Skeletal muscle satellite cell (primary cell): ENCODE measurements around the gene ZNF837.

Experiments used
- H3K27me3 ChIP-seq: 2 replicates; pipeline ENCODE4 v1.7.0; 2013; ENCODE audit warnings: low read length; ENCODE audit not compliant: control insufficient read depth, insufficient read depth
- H3K36me3 ChIP-seq: 2 replicates; pipeline ENCODE4 v1.7.0; 2013; ENCODE audit warnings: mild to moderate bottlenecking, control low read depth, low read length; ENCODE audit not compliant: insufficient read depth
- H3K4me1 ChIP-seq: 2 replicates; pipeline ENCODE4 v1.7.0; 2013; ENCODE audit warnings: low read length; ENCODE audit not compliant: control insufficient read depth, insufficient read depth
- H3K4me2 ChIP-seq: 2 replicates; pipeline ENCODE4 v1.7.0; 2013; ENCODE audit warnings: mild to moderate bottlenecking, low read length
- H3K4me3 ChIP-seq: 2 replicates; pipeline ENCODE4 v1.7.0; 2013; ENCODE audit warnings: low read length
- H3K9ac ChIP-seq: 2 replicates; pipeline ENCODE4 v1.7.0; 2013; ENCODE audit warnings: mild to moderate bottlenecking, low read depth, low read length, moderate library complexity
- H3K9me3 ChIP-seq: replicated peaks from 2 replicates; pipeline ENCODE4 v1.7.0; 2013; ENCODE audit warnings: mild to moderate bottlenecking, control low read depth, low read length

Gene ZNF837

GRCh38 chr19:58335630-58336029 lies 45.2 kb downstream of the ZNF837 start:
- Histone ChIP-seq H3K9ac (no peak overlapping the region), H3K4me1 (peaks cover 3% of the 10 kb centered on the region), H3K9me3 (no peaks in the 10 kb centered on the region), H3K4me3 (no peak overlapping the region), H3K27me3 (no peaks in the 10 kb centered on the region), H3K36me3 (peaks cover 40% of the 10 kb centered on the region), H3K4me2 (no peak overlapping the region)

GRCh38 chr19:58334691-58335249 lies 46.1 kb downstream of the ZNF837 start:
- H3K4me3 ChIP-seq = no peak overlapping the region
- no peaks in the 10 kb centered on the region for H3K27me3 ChIP-seq
- peaks cover 36% of the 10 kb centered on the region for H3K36me3 ChIP-seq
- H3K4me1 ChIP-seq = peaks cover 9% of the 10 kb centered on the region
- no peak overlapping the region for H3K4me2 ChIP-seq
- no peak overlapping the region for H3K9ac ChIP-seq
- no peaks in the 10 kb centered on the region for H3K9me3 ChIP-seq

- Histone ChIP-seq H3K4me3 (no peak overlapping the region), H3K9ac (no peak overlapping the region), H3K27me3 (no peaks in the 10 kb centered on the region), H3K36me3 (peaks cover 15% of the 10 kb centered on the region), H3K4me2 (no peak overlapping the region), H3K9me3 (no peaks in the 10 kb centered on the region), H3K4me1 (peaks cover 17% of the 10 kb centered on the region)
Measured at GRCh38 chr19:58332697-58333096, 48.1 kb downstream of the ZNF837 start.

GRCh38 chr19:58330458-58330857 lies 50.4 kb downstream of the ZNF837 start:
- Histone ChIP-seq H3K4me2 (peak overlapping the region; percentile 52), H3K27me3 (no peaks in the 10 kb centered on the region), H3K36me3 (no peaks in the 10 kb centered on the region), H3K4me1 (peaks cover 23% of the 10 kb centered on the region), H3K9ac (peak overlapping the region; percentile 15), H3K9me3 (no peaks in the 10 kb centered on the region), H3K4me3 (no peak overlapping the region)

GRCh38 chr19:58328999-58329398 lies 51.8 kb downstream of the ZNF837 start:
- Histone ChIP-seq H3K4me3 (no peak overlapping the region), H3K9me3 (no peaks in the 10 kb centered on the region), H3K4me2 (no peak overlapping the region), H3K9ac (no peak overlapping the region), H3K27me3 (no peaks in the 10 kb centered on the region), H3K4me1 (peaks cover 26% of the 10 kb centered on the region), H3K36me3 (no peaks in the 10 kb centered on the region)

GRCh38 chr19:58326914-58327726 lies 53.7 kb downstream of the ZNF837 start, which contains the start of gene ZSCAN22:
TSS of gene ZSCAN22 (plus strand) at chr19:58326994. CDS start at chr19:58334803, 7,809 bp downstream.
- Histone ChIP-seq H3K4me1 (peaks cover 26% of the 10 kb centered on the region), H3K9ac (peak within 1 kb of the TSS; percentile 95), H3K36me3 (no peaks in the 10 kb centered on the region), H3K27me3 (no peaks in the 10 kb centered on the region), H3K4me3 (peak within 1 kb of the TSS; percentile 99), H3K9me3 (no peaks in the 10 kb centered on the region), H3K4me2 (peak within 1 kb of the TSS; percentile 98)

- H3K4me3 ChIP-seq = peak overlapping the region; percentile 99
- H3K4me2 ChIP-seq = peak overlapping the region; percentile 98
- H3K27me3 ChIP-seq = no peaks in the 10 kb centered on the region
- H3K4me1 ChIP-seq = peaks cover 26% of the 10 kb centered on the region
- no peaks in the 10 kb centered on the region for H3K36me3 ChIP-seq
- H3K9me3 ChIP-seq = no peaks in the 10 kb centered on the region
- peak overlapping the region; percentile 95 for H3K9ac ChIP-seq
Measured at GRCh38 chr19:58326501-58326913, 54.3 kb downstream of the ZNF837 start.

- Histone ChIP-seq H3K4me1 (peaks cover 21% of the 10 kb centered on the region), H3K4me3 (peak overlapping the region; percentile 99), H3K27me3 (no peaks in the 10 kb centered on the region), H3K9ac (peak overlapping the region; percentile 95), H3K36me3 (no peaks in the 10 kb centered on the region), H3K4me2 (peak overlapping the region; percentile 98), H3K9me3 (no peaks in the 10 kb centered on the region)
Measured at GRCh38 chr19:58325311-58326022, 55.4 kb downstream of the ZNF837 start.

GRCh38 chr19:58319241-58319640 lies 61.6 kb downstream of the ZNF837 start:
- Histone ChIP-seq H3K4me1 (no peaks in the 10 kb centered on the region), H3K9me3 (no peaks in the 10 kb centered on the region), H3K4me3 (no peak overlapping the region), H3K36me3 (peaks cover 14% of the 10 kb centered on the region), H3K9ac (no peak overlapping the region), H3K4me2 (no peak overlapping the region), H3K27me3 (no peaks in the 10 kb centered on the region)

- no peaks in the 10 kb centered on the region for H3K4me1 ChIP-seq
- no peaks in the 10 kb centered on the region for H3K9me3 ChIP-seq
- no peak overlapping the region for H3K4me2 ChIP-seq
- H3K36me3 ChIP-seq = peaks cover 23% of the 10 kb centered on the region
- H3K9ac ChIP-seq = no peak overlapping the region
- H3K27me3 ChIP-seq = no peaks in the 10 kb centered on the region
- H3K4me3 ChIP-seq = no peak overlapping the region
Measured at GRCh38 chr19:58318297-58318696, 62.5 kb downstream of the ZNF837 start.
